Bronchial epithelial cell (primary cell): ENCODE data around the gene METTL24. TPM values are rescaled to one million over a fixed set of nuclear protein-coding genes. Genes with fewer than 3 reads are reported as not detected.
A peak's percentile ranks its signal among the peaks of the same experiment; 100 is the strongest.

Source experiments
- DNase-seq: peaks from one replicate; pipeline ENCODE4 v3.0.0-alpha.2; 2010; ENCODE audit warnings: low read depth
- FAIRE-seq: peaks from 2 replicates; lab custom pipeline; 2011; peaks lifted over from hg19 to GRCh38; lab: Jason Lieb, UNC
- H3K27me3 ChIP-seq: 2 replicates; pipeline ENCODE4 v1.5.1; 2011; ENCODE audit warnings: low read length; ENCODE audit not compliant: control insufficient read depth, insufficient read depth
- H3K36me3 ChIP-seq: 2 replicates; pipeline ENCODE4 v1.5.1; 2011; ENCODE audit warnings: low read length; ENCODE audit not compliant: control insufficient read depth, insufficient read depth
- H3K4me3 ChIP-seq: 2 replicates; pipeline ENCODE4 v1.5.1; 2011; ENCODE audit warnings: mild to moderate bottlenecking, low read depth, low read length, control low read depth
- total RNA-seq: library from RNA; depleted of rRNA; stranded (reverse); fragments of >200 nt; gene quantifications from 2 replicates; pipeline ENCODE4 v1.2.1, GENCODE V29; 2014
- TF ChIP-seq, protein P1 (sequence below): IDR thresholded peaks from 2 replicates; pipeline ENCODE4 v1.5.1; 2011; ENCODE audit warnings: mild to moderate bottlenecking, moderate library complexity, low read length, control low read depth, inconsistent platforms; ENCODE audit not compliant: insufficient read depth, severe bottlenecking

METTL24 gene
- total RNA-seq, 1 donor from 2014 or later: not detected

DNA sequence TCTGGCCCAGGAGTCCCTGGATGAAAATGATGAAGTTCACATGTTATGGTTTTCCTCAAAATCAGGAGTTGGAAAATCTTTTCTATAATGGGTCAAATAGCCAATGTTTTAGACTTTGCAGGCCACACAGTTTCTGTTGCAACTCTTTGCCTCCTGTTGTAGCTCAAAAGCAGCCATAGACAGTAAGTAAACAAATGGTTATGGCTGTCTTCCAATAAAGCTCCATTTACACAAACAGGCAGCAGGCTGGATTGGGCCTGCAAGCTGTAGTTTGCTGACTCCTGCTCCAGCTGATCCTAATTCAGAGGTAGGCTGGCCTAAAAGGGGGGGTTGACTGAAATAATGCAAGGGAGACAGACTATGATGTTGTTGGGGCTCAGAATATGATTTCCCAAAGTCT lies 33.0 kb downstream of the METTL24 start:
- no peaks in the 10 kb centered on the region for H3K27me3 ChIP-seq
- H3K4me3 ChIP-seq: no peak overlapping the region
- TF ChIP-seq, protein P1, sequence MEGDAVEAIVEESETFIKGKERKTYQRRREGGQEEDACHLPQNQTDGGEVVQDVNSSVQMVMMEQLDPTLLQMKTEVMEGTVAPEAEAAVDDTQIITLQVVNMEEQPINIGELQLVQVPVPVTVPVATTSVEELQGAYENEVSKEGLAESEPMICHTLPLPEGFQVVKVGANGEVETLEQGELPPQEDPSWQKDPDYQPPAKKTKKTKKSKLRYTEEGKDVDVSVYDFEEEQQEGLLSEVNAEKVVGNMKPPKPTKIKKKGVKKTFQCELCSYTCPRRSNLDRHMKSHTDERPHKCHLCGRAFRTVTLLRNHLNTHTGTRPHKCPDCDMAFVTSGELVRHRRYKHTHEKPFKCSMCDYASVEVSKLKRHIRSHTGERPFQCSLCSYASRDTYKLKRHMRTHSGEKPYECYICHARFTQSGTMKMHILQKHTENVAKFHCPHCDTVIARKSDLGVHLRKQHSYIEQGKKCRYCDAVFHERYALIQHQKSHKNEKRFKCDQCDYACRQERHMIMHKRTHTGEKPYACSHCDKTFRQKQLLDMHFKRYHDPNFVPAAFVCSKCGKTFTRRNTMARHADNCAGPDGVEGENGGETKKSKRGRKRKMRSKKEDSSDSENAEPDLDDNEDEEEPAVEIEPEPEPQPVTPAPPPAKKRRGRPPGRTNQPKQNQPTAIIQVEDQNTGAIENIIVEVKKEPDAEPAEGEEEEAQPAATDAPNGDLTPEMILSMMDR: no peak
- no peaks in the 10 kb centered on the region for H3K36me3 ChIP-seq
- DNase-seq (peak; percentile 36), FAIRE-seq (no peak)

DNA sequence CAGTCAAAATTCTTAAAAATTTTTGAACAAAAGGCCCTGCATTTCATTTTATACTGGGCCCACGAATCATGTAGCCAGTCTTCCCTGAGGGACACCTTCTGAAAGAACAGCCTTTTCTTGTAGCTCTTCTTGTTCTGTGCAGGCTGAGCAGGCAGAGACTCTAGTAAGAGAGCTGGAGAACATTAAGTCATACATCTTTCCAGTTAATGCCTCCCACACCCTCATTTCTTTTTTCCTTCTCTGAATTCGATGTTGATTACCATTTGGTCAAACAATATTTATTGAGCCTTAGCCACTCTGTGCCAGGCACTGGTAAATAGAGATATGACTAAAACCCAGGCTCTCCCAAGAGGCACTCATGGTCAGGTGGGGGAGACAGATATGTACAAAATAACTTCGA lies 33.6 kb downstream of the METTL24 start:
- Histone ChIP-seq H3K36me3 (no peaks in the 10 kb centered on the region), H3K27me3 (no peaks in the 10 kb centered on the region), H3K4me3 (no peak overlapping the region)
- TF ChIP-seq, protein P1: no peak
- no peak for DNase-seq
- FAIRE-seq: no peak

DNA sequence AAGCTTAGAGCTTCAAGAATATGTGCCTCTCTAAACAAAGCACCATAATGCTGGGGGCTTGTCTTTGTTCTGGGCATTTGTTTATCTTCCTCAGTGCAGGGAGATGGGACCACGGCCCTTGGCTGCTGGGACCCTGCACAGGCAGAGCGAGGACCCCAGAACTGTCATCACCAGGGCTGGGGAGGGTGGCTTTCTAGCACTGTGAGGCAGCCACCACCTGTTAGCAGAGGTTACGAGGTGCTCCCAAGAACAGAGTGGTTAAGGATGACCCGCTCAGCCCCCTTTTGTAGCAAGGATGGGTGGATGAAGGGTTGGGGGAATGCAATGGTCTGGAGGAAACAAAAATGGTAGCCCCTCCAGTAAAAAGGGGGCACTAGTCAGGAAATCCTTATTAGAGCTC lies 34.9 kb downstream of the METTL24 start:
- FAIRE-seq (no peak), DNase-seq (no peak)
- no peaks in the 10 kb centered on the region for H3K27me3 ChIP-seq
- H3K36me3 ChIP-seq: no peaks in the 10 kb centered on the region
- TF ChIP-seq, protein P1: no peak
- no peak overlapping the region for H3K4me3 ChIP-seq

DNA sequence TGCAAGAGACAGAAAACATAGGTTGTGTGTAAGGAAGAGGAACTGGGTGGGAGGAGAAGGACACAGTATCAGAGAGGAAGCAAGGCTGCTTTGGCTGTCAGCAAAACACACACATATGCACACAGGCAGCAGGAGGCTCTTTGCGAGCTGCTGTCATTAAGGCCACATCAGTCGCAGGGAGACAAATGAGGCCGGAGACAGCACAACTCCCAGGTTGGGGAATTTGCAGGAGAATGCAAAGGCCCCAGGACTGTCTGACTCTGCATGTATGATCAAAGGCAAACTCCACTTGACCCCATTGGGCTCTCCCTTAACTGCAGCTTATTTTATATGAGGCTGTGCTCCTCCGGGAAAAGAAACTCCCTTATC lies 35.3 kb downstream of the METTL24 start:
- no peak for DNase-seq
- TF ChIP-seq, protein P1: no peak
- H3K27me3 ChIP-seq: no peaks in the 10 kb centered on the region
- H3K36me3 ChIP-seq: no peaks in the 10 kb centered on the region
- no peak for FAIRE-seq
- no peak overlapping the region for H3K4me3 ChIP-seq

DNA sequence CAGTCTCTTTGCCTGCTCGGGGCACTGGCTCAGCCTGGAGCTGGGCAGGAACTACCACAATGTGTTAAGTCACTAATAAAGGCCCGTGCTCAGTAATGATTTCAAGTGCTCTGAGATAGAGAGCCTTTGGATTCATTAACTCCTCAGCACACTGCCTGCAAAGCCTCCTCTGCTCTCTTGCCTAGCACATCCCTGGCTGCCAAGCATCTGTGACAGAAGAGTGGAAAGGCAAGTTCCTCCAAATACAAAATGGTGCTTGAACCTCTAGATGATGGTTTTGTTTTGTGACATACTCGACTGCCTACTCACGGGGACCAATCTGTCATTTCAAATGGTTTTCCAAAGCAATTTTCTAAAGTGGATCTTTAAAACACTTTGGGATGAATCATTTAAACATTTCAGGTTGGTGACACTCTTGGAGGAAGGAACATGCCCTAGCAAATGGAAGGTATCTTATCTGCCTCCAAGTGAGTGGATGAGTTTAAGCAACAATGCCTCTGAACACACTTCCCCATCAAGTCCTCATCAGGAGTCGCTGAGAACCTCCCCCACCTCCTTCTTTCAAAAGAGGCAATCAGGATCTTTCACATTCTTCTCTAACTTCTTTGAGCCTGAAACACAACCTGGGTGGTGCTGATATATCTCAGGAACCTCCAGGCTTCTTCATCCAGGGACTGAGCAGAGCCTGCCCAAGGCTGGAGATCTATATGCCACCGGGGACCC lies 35.8 kb downstream of the METTL24 start:
- Histone ChIP-seq H3K4me3 (no peak overlapping the region), H3K36me3 (no peaks in the 10 kb centered on the region), H3K27me3 (no peaks in the 10 kb centered on the region)
- TF ChIP-seq, protein P1: no peak
- FAIRE-seq (no peak), DNase-seq (no peak)

DNA sequence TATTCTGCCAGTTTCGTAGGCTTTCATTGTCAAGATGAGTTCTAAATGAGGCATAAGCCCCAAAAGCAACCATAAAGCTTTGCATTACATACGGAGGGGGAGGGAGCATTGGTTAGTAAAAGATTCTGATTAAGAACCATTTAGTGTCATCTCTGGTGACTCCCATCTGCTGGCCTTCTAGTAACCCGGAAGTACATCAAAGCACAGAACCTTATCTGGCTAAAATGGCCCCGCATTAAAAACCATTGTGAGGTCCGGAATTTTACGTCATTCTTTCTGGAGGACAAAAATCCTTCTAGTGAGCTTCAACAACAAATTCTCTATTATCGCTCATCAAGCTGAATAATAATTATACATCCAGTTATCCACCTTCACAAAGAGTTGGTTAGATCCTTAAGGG lies 37.8 kb downstream of the METTL24 start:
- TF ChIP-seq, protein P1: no peak
- no peak for FAIRE-seq
- no peaks in the 10 kb centered on the region for H3K27me3 ChIP-seq

More for the DNA sequence above, 37.8 kb downstream of the METTL24 start:
- no peak for DNase-seq
- Histone ChIP-seq H3K4me3 (no peak overlapping the region), H3K36me3 (no peaks in the 10 kb centered on the region)
